H1 (cell line): ENCODE measurements around the gene PIWIL1. TPM values are rescaled to one million over a fixed set of nuclear protein-coding genes. Genes with fewer than 3 reads are reported as not detected.

Source experiments
- CTCF ChIA-PET: fragments of 300-600 bp; sonication (Branson Sonifier 250); formaldehyde crosslinking; loops from one replicate; lab custom pipeline; 2021; ENCODE audit not compliant: partially characterized antibody; lab: Charles Lee
- POLR2A ChIA-PET: fragments of 300-600 bp; sonication (Branson Sonifier 250); formaldehyde crosslinking; loops from one replicate; lab custom pipeline; 2021; ENCODE audit warnings: inconsistent platforms; ENCODE audit not compliant: partially characterized antibody; lab: Charles Lee
- DNase-seq, 2 experiments: peaks; one replicate each; pipeline versions ENCODE4 v3.0.0 to v3.0.0-alpha.2; 2010 to 2022; ENCODE audit warnings: low spot score in 2 of 2, low read depth in 1 of 2, mixed read lengths in 1 of 2
- FAIRE-seq: peaks from 2 replicates; lab custom pipeline; 2011; peaks lifted over from hg19 to GRCh38; lab: Jason Lieb, UNC
- H2AFZ ChIP-seq: 2 replicates; pipeline ENCODE4 v1.8.1; 2012; ENCODE audit warnings: low read length, inconsistent platforms
- H2AK5ac ChIP-seq: 2 replicates; pipeline ENCODE4 v1.6.1; 2013; ENCODE audit warnings: low read depth, low read length
- H2BK120ac ChIP-seq: replicated peaks from 2 replicates; pipeline ENCODE3; 2013; ENCODE audit warnings: low read depth, low read length, inconsistent platforms
- H2BK12ac ChIP-seq: 2 replicates; pipeline ENCODE4 v1.6.1; 2013; ENCODE audit warnings: low read depth, low read length
- H2BK15ac ChIP-seq: 2 replicates; pipeline ENCODE4 v1.6.1; 2013; ENCODE audit warnings: low read length
- H2BK20ac ChIP-seq: 2 replicates; pipeline ENCODE4 v1.6.1; 2013; ENCODE audit warnings: low read length
- H2BK5ac ChIP-seq: 2 replicates; pipeline ENCODE4 v1.6.1; 2013; ENCODE audit warnings: low read depth, low read length
- H3K14ac ChIP-seq: 2 replicates; pipeline ENCODE4 v1.6.1; 2013; ENCODE audit warnings: inconsistent platforms; ENCODE audit not compliant: insufficient read length
- H3K18ac ChIP-seq: 2 replicates; pipeline ENCODE4 v1.6.1; 2013; ENCODE audit warnings: low read length; ENCODE audit errors: extremely low read depth
- H3K23ac ChIP-seq: 2 replicates; pipeline ENCODE4 v1.6.1; 2013; ENCODE audit warnings: inconsistent platforms; ENCODE audit not compliant: insufficient read length
- H3K23me2 ChIP-seq: 2 replicates; pipeline ENCODE4 v1.6.1; 2013; ENCODE audit warnings: low read depth, low read length
- H3K27ac ChIP-seq: 2 replicates; pipeline ENCODE4 v1.6.1; 2011; ENCODE audit warnings: low read depth, low read length, inconsistent platforms
- H3K27me3 ChIP-seq, 4 experiments: replicated peaks in 1 of 4; 1 replicate in 1 of 4; 2 replicates in 3 of 4; pipeline versions ENCODE4 v1.6.1 to v1.8.1; 2011 to 2013; ENCODE audit warnings: low read length in 3 of 4, mild to moderate bottlenecking in 3 of 4, inconsistent platforms in 2 of 4, mixed read lengths in 2 of 4, moderate library complexity in 1 of 4; ENCODE audit not compliant: control insufficient read depth in 3 of 4, insufficient read depth in 3 of 4; ENCODE audit errors: extremely low read depth in 1 of 4
- H3K36me3 ChIP-seq, 4 experiments: 2 replicates each; pipeline versions ENCODE4 v1.6.1 to v1.8.1; 2011 to 2013; ENCODE audit warnings: mild to moderate bottlenecking in 4 of 4, low read length in 3 of 4, moderate library complexity in 2 of 4, control low read depth in 1 of 4, inconsistent platforms in 1 of 4; ENCODE audit not compliant: insufficient read depth in 4 of 4, control insufficient read depth in 2 of 4
- H3K4ac ChIP-seq: replicated peaks from 2 replicates; pipeline ENCODE3; 2013; ENCODE audit warnings: low read length, low read depth, mixed read lengths, inconsistent platforms; ENCODE audit not compliant: insufficient read length
- H3K4me1 ChIP-seq, 4 experiments: replicated peaks in 1 of 4; 1 replicate in 1 of 4; 2 replicates in 3 of 4; pipeline versions ENCODE4 v1.6.1 to v1.8.1; 2011 to 2013; ENCODE audit warnings: low read length in 3 of 4, inconsistent platforms in 2 of 4, mixed read lengths in 1 of 4; ENCODE audit not compliant: insufficient read depth in 4 of 4, control insufficient read depth in 3 of 4
- H3K4me2 ChIP-seq, 2 experiments: 2 replicates each; pipeline versions ENCODE4 v1.6.1 to v1.8.1; 2011 to 2013; ENCODE audit warnings: low read depth in 2 of 2, low read length in 2 of 2, control low read depth in 1 of 2, inconsistent platforms in 1 of 2, mild to moderate bottlenecking in 1 of 2; ENCODE audit not compliant: insufficient read depth in 1 of 2
- H3K4me3 ChIP-seq, 4 experiments: fragments of 200-600, 300-600 bp in 1 of 4; sonication (generic), shearing (Covaris generic), sonication (Bioruptor Twin) in 1 of 4; 2 replicates each; pipeline versions ENCODE4 v1.5.1 to v1.8.1; 2011 to 2016; ENCODE audit warnings: low read length in 4 of 4, low read depth in 3 of 4, control low read depth in 2 of 4, inconsistent platforms in 2 of 4, mild to moderate bottlenecking in 2 of 4, mixed read lengths in 1 of 4, moderate library complexity in 1 of 4; ENCODE audit not compliant: insufficient read depth in 2 of 4; ENCODE audit errors: extremely low read depth in 1 of 4
- H3K56ac ChIP-seq: replicated peaks from 2 replicates; pipeline ENCODE3; 2013; ENCODE audit warnings: low read depth, mild to moderate bottlenecking, mixed read lengths, low read length, inconsistent platforms; ENCODE audit not compliant: insufficient read length
- H3K79me1 ChIP-seq: 2 replicates; pipeline ENCODE4 v1.6.1; 2013; ENCODE audit warnings: low read depth, low read length, control low read depth
- H3K79me2 ChIP-seq, 2 experiments: 2 replicates each; pipeline versions ENCODE4 v1.6.1 to v1.8.1; 2012 to 2013; ENCODE audit warnings: low read length in 2 of 2, mild to moderate bottlenecking in 2 of 2, inconsistent platforms in 1 of 2; ENCODE audit not compliant: insufficient read depth in 2 of 2, control insufficient read depth in 1 of 2
- H3K9ac ChIP-seq, 4 experiments: replicated peaks in 1 of 4; 1 replicate in 1 of 4; 2 replicates in 3 of 4; pipeline versions ENCODE4 v1.6.1 to v1.8.1; 2011 to 2013; ENCODE audit warnings: low read depth in 3 of 4, low read length in 3 of 4, control low read depth in 2 of 4, mild to moderate bottlenecking in 2 of 4, moderate library complexity in 2 of 4, inconsistent platforms in 1 of 4; ENCODE audit errors: extremely low read depth in 1 of 4
- H3K9me3 ChIP-seq, 2 experiments: 2 replicates each; pipeline versions ENCODE4 v1.6.1 to v1.8.1; 2012 to 2013; ENCODE audit warnings: mild to moderate bottlenecking in 2 of 2, moderate library complexity in 2 of 2, control low read depth in 1 of 2, inconsistent platforms in 1 of 2, low read depth in 1 of 2, low read length in 1 of 2, mixed read lengths in 1 of 2; ENCODE audit not compliant: insufficient read depth in 2 of 2
- H4K20me1 ChIP-seq, 2 experiments: replicated peaks in 1 of 2; 2 replicates each; pipeline versions ENCODE3 to v1.8.1; 2011 to 2013; ENCODE audit warnings: inconsistent platforms in 2 of 2, low read length in 2 of 2, mild to moderate bottlenecking in 1 of 2; ENCODE audit not compliant: insufficient read depth in 2 of 2, control insufficient read depth in 1 of 2
- H4K5ac ChIP-seq: 2 replicates; pipeline ENCODE4 v1.6.1; 2013; ENCODE audit warnings: low read length, low read depth, mixed read lengths, inconsistent platforms; ENCODE audit not compliant: insufficient read length
- H4K8ac ChIP-seq: 2 replicates; pipeline ENCODE4 v1.8.0; 2013; ENCODE audit warnings: mild to moderate bottlenecking, moderate library complexity, low read length, inconsistent platforms; ENCODE audit not compliant: insufficient read depth; ENCODE audit errors: extremely low read depth
- H4K91ac ChIP-seq: replicated peaks from 2 replicates; pipeline ENCODE3; 2013; ENCODE audit warnings: low read length, mixed read lengths, inconsistent platforms; ENCODE audit not compliant: insufficient read length
- BCL11A ChIP-seq, 2 experiments: IDR thresholded peaks; one replicate each; pipeline ENCODE4 v1.6.1; 2011; ENCODE audit warnings: low read depth in 2 of 2, low read length in 2 of 2, mild to moderate bottlenecking in 2 of 2
- CBX5 ChIP-seq: fragments of 300-800, 300-1000 bp; sonication (generic); IDR thresholded peaks from 2 replicates; pipeline ENCODE4 v1.7.1; 2016; ENCODE audit warnings: antibody characterized with exemption, low read length, low read depth
- CHD1 ChIP-seq: IDR thresholded peaks from 2 replicates; pipeline ENCODE4 v1.6.1; 2012; ENCODE audit warnings: low read depth, low read length, improper control_type of control experiment
- KDM5A ChIP-seq: fragments of 200-600 bp; IDR thresholded peaks from 2 replicates; pipeline ENCODE4 v1.7.1; 2012; ENCODE audit warnings: mild to moderate bottlenecking, low read length, inconsistent platforms, mixed read lengths
- POLR2A ChIP-seq, 2 experiments: IDR thresholded peaks; 1 replicate in 1 of 2; 2 replicates in 1 of 2; pipeline ENCODE4 v1.6.1; 2011; ENCODE audit warnings: low read depth in 2 of 2, low read length in 2 of 2, mild to moderate bottlenecking in 2 of 2; ENCODE audit errors: control extremely low read depth in 1 of 2
- TAF1 ChIP-seq: IDR thresholded peaks from 2 replicates; pipeline ENCODE4 v1.6.1; 2011; ENCODE audit warnings: mild to moderate bottlenecking, low read depth, low read length
- WGBS, 2 experiments: shearing (Covaris generic) in 1 of 2; methylation state at CpG; one replicate each; pipeline versions ENCODE4 v1.1.6 to v1.1.7; 2013 to 2015; ENCODE audit warnings: low lambda C conversion rate in 2 of 2, mixed read lengths in 2 of 2, inconsistent platforms in 1 of 2, low coverage in 1 of 2, missing lambda C conversion rate in 1 of 2; ENCODE audit not compliant: insufficient replicate concordance in 2 of 2, insufficient coverage in 1 of 2, insufficient read length in 1 of 2; ENCODE audit errors: extremely low coverage in 1 of 2, missing lambda C conversion rate in 1 of 2; 5-methylcytosine and 5-hydroxymethylcytosine counted together
- polyA plus RNA-seq, 7 experiments: library from polyadenylated mRNA; depleted of rRNA in 3 of 7; stranded (reverse) in 5 of 7; unstranded in 2 of 7; fragments of >200 nt in 5 of 7; fragments of 200-250 nt in 2 of 7; gene quantifications; 1 replicate in 5 of 7; 2 replicates in 1 of 7; 4 replicates in 1 of 7; pipeline versions ENCODE4 v1.2.1 to v1.2.3, GENCODE V29; 2011 to 2013; ENCODE audit warnings: missing spikeins in 2 of 7, mixed read lengths in 2 of 7
- total RNA-seq: library from RNA; stranded (reverse); fragmentation: NEBNext Ultra II Directional; extraction: Animal tissue kit (Norgen Biotek cat#: 25700); gene quantifications from 2 replicates; pipeline ENCODE4 v1.2.1, GENCODE V29; 2021

Gene PIWIL1
- total and polyA plus RNA-seq, 2 of the 8 experiments (the other 6 are each of a cell fraction or from before 2014, with no cell fraction given): not detected

DNA sequence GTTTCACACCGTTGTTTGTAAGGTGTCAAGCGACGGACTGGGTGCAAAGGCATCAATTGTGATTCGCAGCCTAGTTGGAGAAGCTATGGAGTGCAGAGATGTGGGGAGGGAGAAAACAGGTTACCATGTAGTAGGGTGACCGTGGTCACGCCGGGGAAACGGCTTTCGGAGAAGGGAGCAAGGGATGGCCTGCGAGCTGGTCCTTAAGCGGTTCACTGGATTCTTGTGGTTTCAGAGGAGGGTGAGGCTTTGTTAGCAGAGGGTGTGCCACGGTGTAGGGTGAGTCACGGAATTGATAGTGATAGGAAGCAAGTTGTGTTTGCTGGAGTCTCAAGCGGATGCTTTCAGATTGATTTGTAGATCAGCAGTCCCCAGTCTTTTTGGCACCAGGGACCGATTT is 2.3 kb downstream of the PIWIL1 start:
- Histone ChIP-seq H3K23ac (no peak overlapping the region), H3K79me1 (no peaks in the 10 kb centered on the region), H3K4me1 (peaks cover 0 to 3% (median under 1%) of the 10 kb centered on the region in 4 experiments; a peak in 4 of 7 replicates), H2BK12ac (0 out of 2 replicates have a peak overlapping the region, but pooled peaks have one; percentile 27), H3K23me2 (no peaks in the 10 kb centered on the region), H3K4me2 (no peak overlapping the region), H2AK5ac (0 out of 2 replicates have a peak overlapping the region, but pooled peaks have one; percentile 26), H2BK20ac (no peak overlapping the region), H2BK120ac (no peak overlapping the region), H2AFZ (no peak overlapping the region), H2BK5ac (no peak overlapping the region), H3K27me3 (peaks cover 0 to 8% (median under 1%) of the 10 kb centered on the region in 4 experiments; a peak in 3 of 7 replicates), H3K4ac (no peak overlapping the region), H3K27ac (no peak overlapping the region), H3K4me3 (no peak overlapping the region), H3K9ac (no peak overlapping the region), H3K79me2 (no peaks in the 10 kb centered on the region), H4K91ac (peak overlapping the region; percentile 46), H2BK15ac (no peak overlapping the region), H3K14ac (no peak overlapping the region), H4K5ac (no peak overlapping the region), H4K20me1 (no peaks in the 10 kb centered on the region), H3K9me3 (peaks cover 0 to 4% of the 10 kb centered on the region in 2 experiments; a peak in 1 of 4 replicates), H3K36me3 (no peaks in the 10 kb centered on the region), H3K18ac (no peak overlapping the region), H4K8ac (no peak overlapping the region), H3K56ac (no peak overlapping the region)
- ChIA-PET POLR2A (no interaction called here), CTCF (interaction anchor here (0.7 to 1.4 kb wide), 4 partner anchors 293 to 413 kb away, joined by 3 to 5 read pairs (median 4); no protein-coding TSS in a partner anchor)
- FAIRE-seq: no peak
- DNase-seq: no peak
- TF ChIP-seq POLR2A (IDR thresholded peaks at IDR 0.05; ENCODE audit: control extremely low read depth in 1 of 2, low read depth in 2 of 2, low read length in 2 of 2) (no peak), CHD1 (no peak), BCL11A (IDR thresholded peaks at IDR 0.05; ENCODE audit: low read depth in 2 of 2, low read length in 2 of 2) (no peak), KDM5A (no peak), CBX5 (no peak), TAF1 (no peak)
- 87% methylated on average over 15 of the region's 15 CpGs; no CpG with 5 or more reads in 1 of the 2 experiments for WGBS, 2 experiments
